ENCODE measurements around the gene CHST8.

Gene CHST8

DNA sequence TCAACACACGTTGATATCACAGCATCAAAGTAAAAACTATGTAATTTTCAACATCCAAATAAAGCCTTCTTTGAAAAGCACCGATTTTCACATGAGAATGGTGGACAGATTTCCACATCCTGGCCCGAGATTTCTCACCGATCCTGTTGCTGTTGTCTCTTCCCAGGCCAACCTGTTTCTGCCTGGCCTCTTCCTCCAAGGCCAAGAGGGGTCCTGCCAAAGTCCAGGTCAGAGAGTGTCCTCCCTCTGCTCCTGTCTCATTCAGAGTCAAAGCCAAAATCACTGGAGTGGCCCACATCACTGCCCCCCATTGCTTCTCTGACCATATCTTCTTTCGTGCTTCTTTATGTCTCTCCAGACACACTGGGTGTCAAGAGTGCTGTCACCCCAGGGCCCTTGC is 49.5 kb downstream of the CHST8 start:
- CTCF ChIA-PET = interaction anchor here (1.2 kb wide), 2 partner anchors 10 to 12 kb away, joined by 3 read pairs; no protein-coding TSS in a partner anchor
- H3K4me3 ChIP-seq (ENCODE audit: control insufficient read depth in 1 of 7, extremely low read depth in 1 of 7, insufficient read depth in 4 of 7, low read depth in 2 of 7, low read length in 6 of 7) = no peak overlapping the region
- no peak for DNase-seq
- H3K27me3 ChIP-seq (replicated peaks in 2 of 5; ENCODE audit: control insufficient read depth in 4 of 5, insufficient read depth in 5 of 5, low read length in 4 of 5) = peaks cover 0 to 24% (median 4%) of the 10 kb centered on the region in 5 experiments
- H3K36me3 ChIP-seq (ENCODE audit: control insufficient read depth in 4 of 4, insufficient read depth in 4 of 4, low read length in 3 of 4) = no peaks in the 10 kb centered on the region
- no peaks in the 10 kb centered on the region for H3K9me3 ChIP-seq (ENCODE audit: control extremely low read depth in 1 of 5, control insufficient read depth in 4 of 5, insufficient read depth in 2 of 5, low read depth in 1 of 5, low read length in 4 of 5)
- no peak overlapping the region for H3K27ac ChIP-seq (ENCODE audit: insufficient read depth in 1 of 2, low read depth in 1 of 2, low read length in 2 of 2, poor library complexity in 1 of 2, severe bottlenecking in 2 of 2)
- 97% methylated on average over 4 of the region's 5 CpGs for WGBS (ENCODE audit: insufficient coverage)
- H3K4me1 ChIP-seq (ENCODE audit: control extremely low read depth in 1 of 4, control insufficient read depth in 4 of 4, insufficient read depth in 4 of 4, low read length in 3 of 4) = no peaks in the 10 kb centered on the region
- POLR2A ChIA-PET = no interaction called here

DNA sequence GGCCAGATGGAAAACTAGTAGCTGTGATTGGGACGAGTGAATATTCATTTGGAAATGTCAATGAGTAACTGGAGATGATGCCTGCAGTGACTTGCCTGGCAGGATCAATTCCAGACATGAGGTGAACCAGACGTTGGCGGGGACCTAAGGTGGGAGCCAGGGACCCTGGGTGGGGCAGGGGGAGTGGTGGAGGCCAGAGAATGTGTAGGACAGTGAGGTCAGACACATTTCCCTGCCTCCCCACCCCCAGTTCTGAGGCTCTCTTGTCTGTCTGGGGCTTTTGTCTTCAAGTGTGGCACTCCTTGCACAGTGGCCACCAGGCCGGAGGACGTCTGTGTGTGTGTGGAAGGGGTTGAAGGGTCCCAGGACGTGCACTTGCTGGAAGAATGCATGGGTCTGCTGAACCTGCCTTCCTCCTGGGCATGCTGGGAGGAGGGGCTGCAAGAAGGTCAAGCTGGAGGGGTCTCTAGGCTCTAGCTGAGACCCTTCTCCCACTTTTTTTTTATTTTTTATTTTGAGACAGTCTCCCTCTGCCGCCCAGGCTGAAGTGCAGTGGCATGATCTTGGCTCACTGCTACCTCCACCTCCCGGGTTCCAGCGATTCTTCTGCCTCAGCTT is 51.6 kb downstream of the CHST8 start:
- no peaks in the 10 kb centered on the region for H3K36me3 ChIP-seq (ENCODE audit: control insufficient read depth in 4 of 4, insufficient read depth in 4 of 4, low read length in 3 of 4)
- DNase-seq = no peak
- ChIA-PET POLR2A (no interaction called here), CTCF (no interaction called here)
- 93% methylated on average over 6 of the region's 9 CpGs for WGBS (ENCODE audit: insufficient coverage)
- H3K4me1 ChIP-seq (ENCODE audit: control extremely low read depth in 1 of 4, control insufficient read depth in 4 of 4, insufficient read depth in 4 of 4, low read length in 3 of 4) = no peaks in the 10 kb centered on the region
- peaks cover 0 to 24% (median 5%) of the 10 kb centered on the region in 5 experiments for H3K27me3 ChIP-seq (replicated peaks in 2 of 5; ENCODE audit: control insufficient read depth in 4 of 5, insufficient read depth in 5 of 5, low read length in 4 of 5)
- H3K9me3 ChIP-seq (ENCODE audit: control extremely low read depth in 1 of 5, control insufficient read depth in 4 of 5, insufficient read depth in 2 of 5, low read depth in 1 of 5, low read length in 4 of 5) = no peaks in the 10 kb centered on the region
- H3K4me3 ChIP-seq (ENCODE audit: control insufficient read depth in 1 of 7, extremely low read depth in 1 of 7, insufficient read depth in 4 of 7, low read depth in 2 of 7, low read length in 6 of 7) = no peak overlapping the region
- no peak overlapping the region for H3K27ac ChIP-seq (ENCODE audit: insufficient read depth in 1 of 2, low read depth in 1 of 2, low read length in 2 of 2, poor library complexity in 1 of 2, severe bottlenecking in 2 of 2)

DNA sequence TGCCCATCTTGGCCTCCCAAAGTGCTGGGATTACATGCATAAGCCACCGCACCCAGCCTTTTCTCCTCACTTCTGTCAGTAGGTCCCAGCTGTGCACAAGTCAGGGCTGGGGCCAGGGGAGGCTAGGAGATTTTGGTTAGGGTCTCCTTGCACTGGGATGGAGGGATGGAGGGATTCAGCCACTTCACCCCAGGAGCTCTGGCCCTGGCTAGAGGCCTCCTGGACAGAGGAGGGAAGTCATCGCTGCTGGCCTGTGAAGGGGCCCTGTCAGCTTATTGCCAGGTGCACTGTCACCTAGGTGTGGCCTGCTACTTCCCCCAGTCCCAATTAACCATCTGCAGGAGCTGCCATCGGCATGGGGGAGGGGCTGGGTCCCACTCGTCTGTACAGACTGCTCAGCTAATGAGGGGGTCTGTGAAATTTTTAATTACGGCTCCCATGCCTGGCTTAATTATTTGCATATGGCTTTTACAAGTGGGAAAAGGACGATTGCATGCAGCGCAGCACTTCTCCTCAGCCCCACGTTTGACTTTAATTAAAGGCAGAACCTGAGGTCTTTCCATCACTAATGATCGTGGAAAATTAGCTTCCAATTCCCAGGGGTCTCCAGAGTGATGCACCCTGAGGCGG is 52.4 kb downstream of the CHST8 start:
- Histone ChIP-seq H3K9me3 (ENCODE audit: control extremely low read depth in 1 of 5, control insufficient read depth in 4 of 5, insufficient read depth in 2 of 5, low read depth in 1 of 5, low read length in 4 of 5) (no peaks in the 10 kb centered on the region), H3K27me3 (replicated peaks in 2 of 5; ENCODE audit: control insufficient read depth in 4 of 5, insufficient read depth in 5 of 5, low read length in 4 of 5) (peaks cover 0 to 19% (median 5%) of the 10 kb centered on the region in 5 experiments), H3K27ac (ENCODE audit: insufficient read depth in 1 of 2, low read depth in 1 of 2, low read length in 2 of 2, poor library complexity in 1 of 2, severe bottlenecking in 2 of 2) (no peak overlapping the region), H3K36me3 (ENCODE audit: control insufficient read depth in 4 of 4, insufficient read depth in 4 of 4, low read length in 3 of 4) (no peaks in the 10 kb centered on the region), H3K4me1 (ENCODE audit: control extremely low read depth in 1 of 4, control insufficient read depth in 4 of 4, insufficient read depth in 4 of 4, low read length in 3 of 4) (no peaks in the 10 kb centered on the region), H3K4me3 (ENCODE audit: control insufficient read depth in 1 of 7, extremely low read depth in 1 of 7, insufficient read depth in 4 of 7, low read depth in 2 of 7, low read length in 6 of 7) (no peak overlapping the region)
- CTCF ChIA-PET = no interaction called here
- 83% methylated on average over 6 of the region's 10 CpGs for WGBS (ENCODE audit: insufficient coverage)
- DNase-seq = no peak
- POLR2A ChIA-PET = no interaction called here

DNA sequence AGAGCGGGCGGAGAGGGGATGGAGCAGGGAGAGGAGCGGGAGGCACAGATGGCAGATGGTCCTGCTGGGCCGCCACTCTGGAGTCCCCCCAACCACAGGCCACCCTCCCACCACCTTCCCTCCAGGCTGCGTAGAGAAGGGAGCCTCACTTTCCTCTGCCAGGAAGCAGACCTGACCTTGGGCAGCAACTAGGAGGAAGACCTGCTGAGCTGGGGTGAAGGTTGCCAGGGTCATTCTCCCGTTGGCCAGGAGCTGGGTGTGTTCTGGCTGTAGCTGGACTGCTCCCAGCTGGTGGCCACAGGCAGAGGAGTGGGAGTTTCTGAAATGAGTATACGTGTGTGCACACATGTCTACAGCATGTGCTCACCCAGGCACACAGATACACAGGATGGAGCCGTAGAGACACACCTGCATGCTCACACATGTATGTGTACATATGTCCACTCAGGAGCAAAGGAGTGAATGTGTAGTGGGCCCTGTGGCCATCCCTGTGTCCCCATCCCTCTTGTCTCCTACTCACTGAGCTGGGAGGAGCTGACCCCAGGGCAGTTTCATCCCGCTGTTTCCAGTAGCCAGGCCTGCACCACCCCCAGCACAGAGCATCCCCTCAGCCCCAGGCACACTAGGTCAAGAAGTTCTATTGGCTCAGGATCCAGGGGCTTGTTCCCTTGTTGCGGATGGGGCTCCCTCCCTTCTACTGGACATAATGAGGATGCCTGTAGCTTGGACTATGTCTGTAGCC is 53.0 kb downstream of the CHST8 start:
- WGBS (ENCODE audit: insufficient coverage) = 67% methylated on average over 4 of the region's 10 CpGs
- no peak overlapping the region for H3K27ac ChIP-seq (ENCODE audit: insufficient read depth in 1 of 2, low read depth in 1 of 2, low read length in 2 of 2, poor library complexity in 1 of 2, severe bottlenecking in 2 of 2)
- H3K9me3 ChIP-seq (ENCODE audit: control extremely low read depth in 1 of 5, control insufficient read depth in 4 of 5, insufficient read depth in 2 of 5, low read depth in 1 of 5, low read length in 4 of 5) = no peaks in the 10 kb centered on the region
- no peak overlapping the region for H3K4me3 ChIP-seq (ENCODE audit: control insufficient read depth in 1 of 7, extremely low read depth in 1 of 7, insufficient read depth in 4 of 7, low read depth in 2 of 7, low read length in 6 of 7)
- no peaks in the 10 kb centered on the region for H3K36me3 ChIP-seq (ENCODE audit: control insufficient read depth in 4 of 4, insufficient read depth in 4 of 4, low read length in 3 of 4)
- ChIA-PET CTCF (no interaction called here), POLR2A (no interaction called here)
- peaks cover 0 to 19% (median 5%) of the 10 kb centered on the region in 5 experiments for H3K27me3 ChIP-seq (replicated peaks in 2 of 5; ENCODE audit: control insufficient read depth in 4 of 5, insufficient read depth in 5 of 5, low read length in 4 of 5)
- DNase-seq = no peak
- H3K4me1 ChIP-seq (ENCODE audit: control extremely low read depth in 1 of 4, control insufficient read depth in 4 of 4, insufficient read depth in 4 of 4, low read length in 3 of 4) = no peaks in the 10 kb centered on the region

DNA sequence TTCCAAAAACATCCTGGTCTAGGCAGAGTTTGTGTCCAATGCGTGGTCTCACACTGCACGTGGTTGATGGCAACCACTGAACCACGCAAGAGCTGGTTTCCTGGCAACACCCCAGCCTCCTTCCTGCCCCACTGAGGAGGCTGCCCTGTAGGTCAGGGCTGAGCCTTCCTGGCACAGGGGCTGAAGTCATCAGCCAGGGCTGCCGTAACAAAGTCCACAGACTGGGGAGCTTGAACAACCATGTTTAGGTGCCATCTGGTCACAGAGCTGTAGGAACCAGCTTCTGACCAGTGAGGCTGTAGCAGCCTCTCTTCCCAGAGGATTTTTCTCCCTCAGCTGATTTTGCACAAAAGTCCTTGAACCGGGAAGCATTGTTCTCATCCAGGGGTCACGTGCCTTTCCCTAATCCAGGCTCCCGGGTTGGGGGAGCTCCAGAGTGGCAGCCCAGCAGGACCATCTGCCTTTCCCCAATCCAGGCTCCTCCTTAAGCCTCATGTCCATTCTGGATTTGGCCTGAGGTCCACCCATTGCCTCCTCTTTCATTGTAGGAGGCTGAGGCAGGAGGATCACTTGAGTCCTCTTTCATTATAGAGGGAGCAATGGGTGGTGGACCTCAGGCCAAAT is 53.9 kb downstream of the CHST8 start:
- ChIA-PET CTCF (no interaction called here), POLR2A (no interaction called here)
- Histone ChIP-seq H3K9me3 (ENCODE audit: control extremely low read depth in 1 of 5, control insufficient read depth in 4 of 5, insufficient read depth in 2 of 5, low read depth in 1 of 5, low read length in 4 of 5) (no peaks in the 10 kb centered on the region), H3K4me1 (ENCODE audit: control extremely low read depth in 1 of 4, control insufficient read depth in 4 of 4, insufficient read depth in 4 of 4, low read length in 3 of 4) (no peaks in the 10 kb centered on the region), H3K4me3 (ENCODE audit: control insufficient read depth in 1 of 7, extremely low read depth in 1 of 7, insufficient read depth in 4 of 7, low read depth in 2 of 7, low read length in 6 of 7) (no peak overlapping the region), H3K36me3 (ENCODE audit: control insufficient read depth in 4 of 4, insufficient read depth in 4 of 4, low read length in 3 of 4) (no peaks in the 10 kb centered on the region), H3K27ac (ENCODE audit: insufficient read depth in 1 of 2, low read depth in 1 of 2, low read length in 2 of 2, poor library complexity in 1 of 2, severe bottlenecking in 2 of 2) (no peak overlapping the region), H3K27me3 (replicated peaks in 2 of 5; ENCODE audit: control insufficient read depth in 4 of 5, insufficient read depth in 5 of 5, low read length in 4 of 5) (peaks cover 0 to 16% (median 5%) of the 10 kb centered on the region in 5 experiments)
- WGBS (ENCODE audit: insufficient coverage) = 50% methylated on average over 7 of the region's 7 CpGs
- DNase-seq = no peak

DNA sequence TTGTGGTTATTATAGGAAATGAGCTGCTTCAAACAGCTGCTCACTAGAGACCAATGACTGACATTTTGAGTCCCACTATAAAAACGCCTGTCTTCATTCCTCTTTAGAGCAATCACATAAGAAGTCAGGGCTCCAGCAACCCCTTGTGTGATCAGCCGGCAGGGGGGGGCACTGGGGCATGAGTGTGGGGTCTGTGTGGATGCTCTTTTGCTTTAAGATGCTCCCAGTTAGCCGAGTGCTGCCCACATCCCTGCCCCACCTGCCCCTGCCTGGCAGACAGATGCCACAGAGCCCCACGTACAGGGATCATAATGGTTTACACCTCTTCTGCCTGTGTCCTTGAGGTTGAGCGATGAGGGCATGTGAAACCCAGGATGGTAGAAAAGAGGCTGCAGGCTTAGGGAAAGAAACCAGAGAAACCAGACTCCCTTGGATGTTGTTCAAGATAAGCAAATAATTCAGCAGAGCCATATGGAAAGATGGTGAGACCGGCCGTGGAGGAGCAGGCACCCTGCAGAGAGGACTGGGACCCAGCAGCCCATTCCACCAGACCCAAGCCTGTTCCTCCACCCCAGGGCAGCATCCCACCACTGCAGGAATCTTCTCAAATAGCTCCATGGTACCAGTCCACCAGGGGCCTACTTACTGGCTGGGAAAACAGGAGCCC is 55.4 kb downstream of the CHST8 start:
- ChIA-PET CTCF (no interaction called here), POLR2A (no interaction called here)
- 79% methylated on average over 4 of the region's 7 CpGs for WGBS (ENCODE audit: insufficient coverage)
- no peak for DNase-seq
- Histone ChIP-seq H3K36me3 (ENCODE audit: control insufficient read depth in 4 of 4, insufficient read depth in 4 of 4, low read length in 3 of 4) (no peaks in the 10 kb centered on the region), H3K4me3 (ENCODE audit: control insufficient read depth in 1 of 7, extremely low read depth in 1 of 7, insufficient read depth in 4 of 7, low read depth in 2 of 7, low read length in 6 of 7) (no peak overlapping the region), H3K27ac (ENCODE audit: insufficient read depth in 1 of 2, low read depth in 1 of 2, low read length in 2 of 2, poor library complexity in 1 of 2, severe bottlenecking in 2 of 2) (no peak overlapping the region), H3K4me1 (ENCODE audit: control extremely low read depth in 1 of 4, control insufficient read depth in 4 of 4, insufficient read depth in 4 of 4, low read length in 3 of 4) (no peaks in the 10 kb centered on the region), H3K27me3 (replicated peaks in 2 of 5; ENCODE audit: control insufficient read depth in 4 of 5, insufficient read depth in 5 of 5, low read length in 4 of 5) (peaks cover 0 to 11% (median 5%) of the 10 kb centered on the region in 5 experiments), H3K9me3 (ENCODE audit: control extremely low read depth in 1 of 5, control insufficient read depth in 4 of 5, insufficient read depth in 2 of 5, low read depth in 1 of 5, low read length in 4 of 5) (no peaks in the 10 kb centered on the region)
